Omental fat pad (tissue), 4 donors: ENCODE results near the gene ALG14. TPM values are rescaled to one million over a fixed set of nuclear protein-coding genes. Genes with fewer than 3 reads are reported as not detected.
"Not testable (repeated sequence)": the region's sequence is repeated elsewhere in the genome, so short reads cannot be mapped to it uniquely, and the experiment has no call there.

Experiments
- ATAC-seq: fragments of 150-250 bp; one replicate; pipeline ENCODE4 v1.9.1; 2016; ENCODE audit warnings: mild to moderate bottlenecking, moderate library complexity; ENCODE audit not compliant: low FRiP score
- DNase-seq: peaks from one replicate; pipeline ENCODE4 v3.0.0-alpha.2; 2019; ENCODE audit warnings: low spot score
- CTCF ChIP-seq, 3 donors: fragments of 450-650 bp; IDR thresholded peaks; one replicate each; pipeline ENCODE4 v1.5.1; 2016 to 2017; ENCODE audit warnings: antibody characterized with exemption in 3 of 3, mild to moderate bottlenecking in 3 of 3, moderate library complexity in 2 of 3
- total RNA-seq, 4 donors: library from RNA; depleted of rRNA; stranded (reverse); fragments of >200 nt; gene quantifications; one replicate each; pipeline ENCODE4 v1.1.0, GENCODE V29; 2016

Gene ALG14
- total RNA-seq, 4 donors from 2014 or later: 0.79 to 2.8 (median 1.4) TPM

- peak; percentile 68 for ATAC-seq
- DNase-seq: no peak
- TF ChIP-seq CTCF (IDR thresholded peaks at IDR 0.05): no peak
Observed at GRCh38 chr1:94949681-94950661, 122.8 kb downstream of the ALG14 start.

GRCh38 chr1:94947437-94947836, 125.3 kb downstream of the ALG14 start:
- TF ChIP-seq CTCF (IDR thresholded peaks at IDR 0.05): no peak
- DNase-seq: no peak
- no peak for ATAC-seq

GRCh38 chr1:94946886-94947285, 125.9 kb downstream of the ALG14 start:
- no peak for TF ChIP-seq CTCF (IDR thresholded peaks at IDR 0.05)
- DNase-seq (no peak), ATAC-seq (no peak)

- no peak for DNase-seq
- no peak for ATAC-seq
- TF ChIP-seq CTCF (IDR thresholded peaks at IDR 0.05): no peak
Observed at GRCh38 chr1:94942171-94943128, 130.3 kb downstream of the ALG14 start.

GRCh38 chr1:94941480-94941879, 131.3 kb downstream of the ALG14 start:
- ATAC-seq, DNase-seq: not testable (repeated sequence)

- no peak for DNase-seq
- no peak for ATAC-seq
- TF ChIP-seq CTCF (IDR thresholded peaks at IDR 0.05): no peak
Observed at GRCh38 chr1:94940738-94941137, 132.0 kb downstream of the ALG14 start.

GRCh38 chr1:94937820-94938219, 134.9 kb downstream of the ALG14 start:
- no peak for ATAC-seq
- DNase-seq: no peak
- no peak for TF ChIP-seq CTCF (IDR thresholded peaks at IDR 0.05)
